LNCAP (cell line): ENCODE data around the gene ARHGAP31.

Experiments
- TF ChIP-seq, protein P1 (sequence below): fragments of 450-650 bp; IDR thresholded peaks from 2 replicates; pipeline ENCODE4 v1.5.1; 2017; ENCODE audit warnings: mild to moderate bottlenecking

The ARHGAP31 gene

GRCh38 chr3:119293871-119294695 lies at the start of gene ARHGAP31:
Gene ARHGAP31, plus strand, starts transcription at chr3:119294383. Its CDS starts 522 bp downstream, at chr3:119294905.
- TF ChIP-seq, protein P1, sequence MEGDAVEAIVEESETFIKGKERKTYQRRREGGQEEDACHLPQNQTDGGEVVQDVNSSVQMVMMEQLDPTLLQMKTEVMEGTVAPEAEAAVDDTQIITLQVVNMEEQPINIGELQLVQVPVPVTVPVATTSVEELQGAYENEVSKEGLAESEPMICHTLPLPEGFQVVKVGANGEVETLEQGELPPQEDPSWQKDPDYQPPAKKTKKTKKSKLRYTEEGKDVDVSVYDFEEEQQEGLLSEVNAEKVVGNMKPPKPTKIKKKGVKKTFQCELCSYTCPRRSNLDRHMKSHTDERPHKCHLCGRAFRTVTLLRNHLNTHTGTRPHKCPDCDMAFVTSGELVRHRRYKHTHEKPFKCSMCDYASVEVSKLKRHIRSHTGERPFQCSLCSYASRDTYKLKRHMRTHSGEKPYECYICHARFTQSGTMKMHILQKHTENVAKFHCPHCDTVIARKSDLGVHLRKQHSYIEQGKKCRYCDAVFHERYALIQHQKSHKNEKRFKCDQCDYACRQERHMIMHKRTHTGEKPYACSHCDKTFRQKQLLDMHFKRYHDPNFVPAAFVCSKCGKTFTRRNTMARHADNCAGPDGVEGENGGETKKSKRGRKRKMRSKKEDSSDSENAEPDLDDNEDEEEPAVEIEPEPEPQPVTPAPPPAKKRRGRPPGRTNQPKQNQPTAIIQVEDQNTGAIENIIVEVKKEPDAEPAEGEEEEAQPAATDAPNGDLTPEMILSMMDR: no peak

DNA sequence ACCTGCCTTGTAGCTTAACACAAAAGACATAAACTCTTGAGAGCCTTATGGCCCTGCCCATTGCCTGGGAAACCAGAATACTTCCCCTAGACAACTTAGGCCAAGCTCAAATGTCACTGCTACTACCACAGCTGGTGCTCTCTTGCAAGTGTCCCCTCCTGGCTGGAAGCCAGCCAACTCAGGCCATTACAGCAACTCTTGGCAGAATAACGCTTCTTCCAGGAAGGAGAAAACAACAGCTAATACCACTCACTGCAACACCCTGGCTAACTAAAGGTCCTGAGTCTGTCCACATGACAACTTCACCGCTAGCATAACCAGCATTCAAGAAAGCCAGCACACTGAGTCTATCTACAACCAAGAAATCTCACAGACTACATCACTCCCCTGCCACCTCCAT lies 48.4 kb upstream of the ARHGAP31 start:
- TF ChIP-seq, protein P1: no peak

DNA sequence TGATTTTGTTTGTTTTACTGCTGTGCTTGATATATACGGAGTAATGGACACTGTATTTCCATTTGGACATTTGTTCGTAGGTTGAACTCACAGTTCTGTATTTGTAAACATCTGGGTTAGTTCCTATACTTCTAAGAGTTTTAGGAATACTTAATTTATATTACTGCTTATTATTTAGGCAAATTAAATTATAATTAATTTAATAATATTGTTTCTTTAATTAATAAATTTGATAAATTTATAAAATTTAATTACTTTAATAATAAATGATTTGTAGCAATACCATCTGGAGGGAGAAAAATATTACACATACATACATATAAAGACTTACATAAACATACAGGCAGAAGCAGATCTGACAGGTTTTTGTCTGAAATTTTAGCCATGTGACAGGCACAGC lies 39.0 kb upstream of the ARHGAP31 start:
- TF ChIP-seq, protein P1: no peak

DNA sequence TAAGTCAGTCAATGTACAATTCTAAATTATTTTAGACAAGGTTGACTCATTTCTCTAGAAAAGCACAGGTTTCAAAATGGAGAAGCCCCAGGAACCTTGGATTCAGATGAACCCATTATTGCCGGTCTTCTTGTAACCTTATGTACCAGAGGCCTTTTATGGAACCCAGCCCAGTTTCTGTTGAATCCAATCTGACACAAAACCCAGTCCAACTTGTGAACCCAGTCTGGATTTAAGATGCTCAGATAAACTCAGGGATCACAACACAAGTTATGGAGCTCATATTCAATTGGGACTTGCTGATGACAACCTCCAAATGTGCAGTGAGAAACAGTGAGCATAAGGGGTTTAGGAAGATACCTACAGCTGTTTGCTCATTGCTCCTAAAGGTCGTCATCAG lies 37.1 kb upstream of the ARHGAP31 start:
- TF ChIP-seq, protein P1: no peak

- TF ChIP-seq, protein P1: no peak
Measured at GRCh38 chr3:119257654-119258410, 36.4 kb upstream of the ARHGAP31 start.

GRCh38 chr3:119258915-119259314 lies 35.3 kb upstream of the ARHGAP31 start:
- TF ChIP-seq, protein P1: no peak

DNA sequence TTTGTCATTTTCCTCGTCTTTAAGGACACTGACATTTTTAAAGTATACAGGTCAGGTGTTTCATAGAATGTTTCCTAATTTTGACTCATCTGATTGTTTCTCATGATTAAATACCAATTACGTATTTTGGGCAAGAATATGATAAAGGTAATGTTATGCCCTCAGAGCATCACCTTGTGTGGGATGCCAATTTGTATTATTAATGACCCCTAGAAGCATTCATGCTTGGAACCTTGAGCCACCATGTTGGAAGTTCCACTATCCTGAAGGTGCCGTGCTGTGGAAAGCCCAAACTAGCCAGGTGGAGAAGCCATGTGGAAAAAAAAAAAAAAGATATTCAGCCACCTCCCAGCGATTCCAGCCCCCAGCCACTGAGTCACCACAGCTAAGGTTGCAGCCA lies 34.4 kb upstream of the ARHGAP31 start:
- TF ChIP-seq, protein P1: no peak
